Amygdala (tissue), 56 donors: ENCODE measurements around the gene CCDC30.

Source experiments
- DNase-seq, 56 donors: peaks; one replicate each; lab custom pipeline; 2025; lab: John Stamatoyannopoulos, UW

Gene CCDC30

DNA sequence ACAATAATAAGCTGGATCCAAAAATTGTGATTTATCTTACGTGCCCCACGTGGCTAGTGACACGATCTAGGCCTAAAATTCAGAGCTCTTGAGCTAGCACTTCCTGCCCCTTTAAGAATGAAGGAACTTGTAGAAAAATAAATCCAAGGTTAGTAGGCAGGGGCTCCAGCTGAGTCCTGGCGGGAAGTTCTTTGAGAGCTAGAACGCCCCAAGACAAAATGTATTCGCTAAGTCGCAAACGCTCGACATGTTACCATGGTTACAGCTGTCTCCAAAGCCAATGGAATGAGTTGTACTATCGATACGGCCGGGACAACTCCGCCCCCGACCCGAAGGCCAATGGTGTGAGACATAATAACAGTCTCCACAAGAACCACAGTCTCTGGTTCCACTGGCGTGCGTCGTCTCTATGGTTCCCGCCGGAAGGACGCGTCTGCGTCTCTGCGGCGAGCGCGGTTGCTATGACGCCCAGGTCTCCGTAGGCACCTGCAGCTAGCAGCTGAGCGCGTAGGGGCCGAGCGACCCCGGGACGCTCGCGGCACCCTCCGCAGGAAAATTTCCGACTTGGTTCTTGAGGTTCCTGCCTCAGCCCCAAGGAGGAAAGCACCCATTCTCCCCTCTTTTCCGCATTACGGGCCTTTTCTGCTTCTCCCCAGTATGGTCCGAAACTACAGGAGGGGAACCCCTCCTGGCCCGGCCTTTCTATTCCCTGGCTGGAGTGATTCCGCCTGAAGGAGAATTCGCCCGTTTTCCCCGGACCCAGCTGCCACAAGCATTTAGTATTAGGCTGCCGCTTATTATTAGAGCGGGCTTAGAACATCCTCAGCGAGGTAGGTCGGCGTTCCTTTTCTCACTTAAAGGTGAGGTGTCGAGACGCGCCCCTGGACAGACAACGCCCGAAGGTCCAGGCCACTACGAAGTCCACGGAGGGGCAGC lies at the start of gene CCDC30:
CCDC30 (plus strand) TSS at position 459 of the 936 bp plus-strand sequence. CDS start 17,266 bp downstream, outside the sequence.
- peak; percentile 25 to 98 (median 89) for DNase-seq

DNA sequence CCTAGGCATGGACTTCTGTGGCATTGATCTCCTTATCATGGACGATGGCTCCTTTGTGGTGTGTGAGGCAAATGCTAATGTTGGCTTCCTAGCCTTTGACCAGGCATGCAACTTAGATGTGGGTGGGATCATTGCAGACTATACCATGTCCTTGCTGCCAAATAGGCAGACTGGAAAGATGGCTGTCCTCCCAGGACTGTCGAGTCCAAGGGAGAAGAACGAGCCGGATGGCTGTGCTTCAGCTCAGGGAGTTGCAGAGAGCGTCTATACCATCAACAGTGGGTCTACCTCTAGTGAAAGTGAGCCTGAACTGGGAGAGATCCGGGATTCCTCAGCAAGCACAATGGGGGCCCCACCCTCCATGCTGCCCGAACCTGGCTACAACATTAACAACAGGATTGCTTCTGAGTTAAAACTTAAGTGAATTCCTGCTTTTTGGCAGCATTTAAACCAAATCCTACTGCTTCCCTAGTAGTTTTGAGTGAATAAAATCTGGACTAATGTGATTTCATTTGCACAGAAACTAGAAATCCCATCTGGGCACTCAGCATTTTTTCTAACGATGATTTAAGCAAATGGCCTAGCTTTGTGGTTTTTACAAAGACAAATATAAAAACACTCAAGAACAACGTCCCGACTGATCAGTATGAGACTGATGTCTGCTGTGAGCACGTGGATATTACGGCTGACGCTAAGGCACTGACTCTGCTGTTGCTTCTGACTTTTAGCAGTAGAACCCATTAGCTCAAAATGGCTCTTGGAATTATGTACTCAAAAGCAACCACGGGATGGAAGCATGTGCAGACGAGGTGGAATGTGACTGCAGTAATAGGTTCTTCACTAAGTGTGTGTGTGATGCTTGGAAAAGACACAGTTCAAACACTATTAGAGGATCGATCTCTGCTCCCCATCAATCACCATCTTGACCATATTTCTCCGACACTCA lies 48.3 kb upstream of the CCDC30 start:
- DNase-seq, result no peak

DNA sequence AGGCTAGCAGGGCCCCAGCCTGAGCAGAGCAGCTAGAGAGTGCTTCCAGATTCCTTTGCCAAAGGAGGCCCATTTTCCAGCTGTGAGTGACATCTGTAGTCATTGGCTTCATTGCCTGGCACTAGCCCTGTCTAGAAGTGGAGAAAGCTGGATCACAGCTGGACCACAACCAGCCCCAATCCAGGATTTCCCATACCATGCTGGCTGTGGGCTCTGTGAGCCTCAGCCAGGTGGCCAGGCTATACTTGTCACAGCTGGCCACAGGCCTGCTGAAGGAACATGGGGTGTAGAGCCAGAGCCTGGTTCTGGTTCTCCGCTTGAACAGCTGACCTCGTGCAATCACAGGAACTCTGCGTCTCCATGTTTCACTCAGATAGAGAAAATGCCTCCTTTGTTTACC lies 45.9 kb upstream of the CCDC30 start:
- DNase-seq, result no peak

DNA sequence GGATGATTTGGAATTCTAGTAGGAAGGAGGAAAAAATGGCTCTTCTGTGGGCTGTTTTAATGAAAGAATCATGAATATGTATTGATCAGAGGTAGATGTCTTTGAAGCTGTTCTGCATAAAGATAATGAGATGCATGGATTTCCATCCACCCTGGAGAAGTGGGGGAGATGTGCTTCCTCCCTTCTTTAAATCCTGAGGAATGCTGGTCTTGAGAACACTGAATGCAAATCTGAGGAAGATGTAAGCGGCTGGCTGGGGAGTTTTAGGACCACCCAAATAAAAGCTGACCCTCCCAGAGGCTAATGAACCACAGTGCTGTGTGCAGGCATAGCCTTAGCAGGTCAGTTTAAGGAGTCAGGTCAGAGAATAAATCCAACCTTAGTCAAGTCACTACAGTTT lies 44.6 kb upstream of the CCDC30 start:
- no peak for DNase-seq

DNA sequence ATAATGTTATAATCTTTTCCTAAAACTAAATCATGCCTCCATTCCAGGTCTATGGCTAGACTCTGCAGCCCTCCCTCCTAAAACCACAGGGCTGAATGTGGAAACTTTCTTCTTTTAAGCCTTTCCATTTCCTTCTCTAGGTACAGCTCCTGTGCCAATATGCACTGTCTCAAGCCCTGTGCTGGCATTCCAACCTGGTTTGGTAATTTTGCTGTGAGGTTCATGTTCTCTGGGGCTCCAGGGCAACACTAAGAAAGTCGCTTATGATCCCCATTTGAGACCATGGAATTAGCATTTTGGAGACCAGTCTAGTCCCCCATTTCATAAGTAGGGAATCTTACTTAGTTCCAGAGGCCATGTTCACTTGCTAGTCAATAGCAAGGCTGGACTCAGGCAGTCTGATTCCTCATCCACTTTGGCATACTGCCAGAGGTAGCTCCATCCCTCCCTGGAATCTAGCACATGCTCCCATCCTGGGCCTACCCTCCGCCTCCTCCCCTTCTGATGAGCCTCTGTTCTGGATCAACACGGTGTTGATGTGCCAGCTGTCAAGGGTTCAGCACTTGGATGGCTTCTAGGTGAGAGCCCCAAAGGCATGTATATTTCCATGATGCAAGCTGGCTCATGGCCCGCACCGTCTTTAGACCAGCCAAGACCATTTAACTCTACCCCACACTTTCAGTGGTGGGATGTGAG lies 43.8 kb upstream of the CCDC30 start:
- peak in 2 of 56 donors; percentile 3 to 54 for DNase-seq

DNA sequence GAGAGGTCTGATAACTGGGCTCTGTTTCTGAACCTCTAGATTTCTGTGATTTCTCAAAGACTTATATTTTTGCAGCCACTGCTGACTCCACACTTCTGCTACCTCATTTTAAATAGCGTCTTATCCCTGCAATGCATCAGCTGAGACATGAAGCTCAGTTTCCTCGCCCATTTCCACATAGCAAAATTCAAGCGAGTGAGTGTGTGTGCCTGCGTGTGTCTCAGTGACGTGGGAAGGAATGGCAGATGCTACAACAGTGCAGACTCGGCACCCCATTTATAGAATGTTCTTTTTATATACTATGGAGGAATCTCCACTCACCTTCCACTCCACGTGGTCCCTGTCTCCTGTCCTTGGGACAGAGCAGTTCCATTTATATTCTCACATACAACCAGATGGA lies 43.0 kb upstream of the CCDC30 start:
- peak in 14 of 56 donors; percentile 6 to 43 (median 16) for DNase-seq

DNA sequence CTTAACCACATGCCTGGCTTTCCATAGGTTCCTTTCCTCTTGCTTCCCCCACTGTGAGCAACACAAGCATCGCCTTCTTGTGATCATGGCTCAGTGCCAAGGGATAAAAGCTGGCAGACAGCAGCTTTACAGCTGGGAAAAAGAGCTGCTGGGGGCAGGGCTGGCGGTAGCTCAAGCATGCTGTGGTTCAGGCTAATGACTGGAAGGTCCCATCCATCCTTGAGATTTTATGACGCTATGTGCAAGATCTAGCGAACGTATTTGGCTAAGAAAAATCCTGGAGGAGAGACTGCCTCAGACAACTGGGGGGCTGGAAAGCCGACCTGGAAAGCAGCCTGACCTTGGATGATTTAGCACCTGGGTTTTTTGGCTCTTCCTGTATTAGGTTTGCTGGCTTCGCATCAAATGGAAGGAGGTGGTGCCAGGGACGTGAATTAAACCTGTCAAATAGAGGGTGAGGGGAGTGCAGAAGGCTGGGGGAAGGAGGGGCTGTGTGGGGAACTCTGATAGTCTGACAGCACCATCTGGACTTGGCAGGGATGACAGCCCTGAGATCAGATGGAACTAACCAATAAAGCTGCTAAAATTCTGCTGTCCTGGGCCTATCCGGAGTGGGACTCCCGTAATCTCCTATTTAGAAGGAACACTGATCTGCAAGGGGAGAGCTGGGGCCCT lies 42.0 kb upstream of the CCDC30 start:
- DNase-seq, result peak in 38 of 56 donors; percentile 2 to 73 (median 32)

DNA sequence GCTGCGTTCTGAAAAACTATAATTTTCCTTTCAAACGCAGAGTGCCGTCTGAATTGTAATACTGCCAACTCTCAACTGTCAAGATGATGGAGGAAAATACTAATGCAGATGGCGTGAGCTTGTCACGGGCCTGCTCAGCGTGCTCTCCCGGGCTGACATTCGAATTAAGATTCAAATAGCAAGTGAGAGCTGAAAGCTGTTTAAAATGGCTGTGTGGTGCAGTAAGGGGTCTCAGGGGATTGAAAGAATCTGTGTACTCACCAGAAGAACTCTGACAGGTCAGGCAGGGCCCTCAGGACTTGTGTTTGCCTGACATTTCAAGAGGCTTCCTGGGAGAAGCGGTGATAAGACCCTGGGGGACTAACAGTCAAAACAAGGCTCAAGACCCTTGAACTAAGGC lies 40.3 kb upstream of the CCDC30 start:
- peak in 6 of 56 donors; percentile 2 to 28 (median 15) for DNase-seq

DNA sequence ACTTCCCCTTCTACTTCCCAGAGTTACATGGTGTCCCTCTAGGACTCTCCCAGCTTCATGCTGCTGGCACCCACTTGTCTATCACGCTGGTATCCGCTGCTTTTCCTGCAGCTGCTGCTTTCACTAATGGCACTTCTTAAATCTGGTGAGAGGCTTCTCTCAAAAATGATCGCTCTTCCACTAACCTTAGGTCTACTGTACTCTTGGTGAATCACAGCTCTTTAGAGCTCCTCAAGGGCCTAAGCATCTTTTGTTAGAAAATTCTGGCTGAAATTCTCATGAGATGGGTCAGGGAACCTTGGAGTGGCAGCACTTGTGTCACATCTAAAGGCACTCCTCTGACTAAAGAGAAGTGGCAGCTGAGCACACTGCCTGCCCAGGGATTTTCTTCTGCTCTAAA lies 39.4 kb upstream of the CCDC30 start:
- DNase-seq, result no peak

DNA sequence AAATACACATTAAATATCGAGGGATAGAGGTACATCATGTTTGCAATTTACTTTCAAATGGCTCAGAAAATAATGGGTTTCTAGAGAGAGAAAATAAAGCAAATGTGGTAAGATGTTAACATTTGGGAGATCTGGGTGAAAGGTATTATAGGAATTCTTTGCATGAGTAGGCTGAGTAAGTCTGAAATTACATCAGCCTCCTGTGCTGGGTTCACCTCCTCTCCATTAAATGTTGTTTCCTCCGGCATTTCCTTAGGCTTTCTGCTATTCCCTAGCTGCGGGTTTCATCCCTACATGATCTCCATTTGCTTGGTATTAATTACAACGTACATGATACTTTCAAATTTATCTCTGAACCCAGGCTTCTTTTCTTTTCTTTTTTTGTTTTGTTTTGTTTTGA lies 38.9 kb upstream of the CCDC30 start:
- DNase-seq, result no peak

DNA sequence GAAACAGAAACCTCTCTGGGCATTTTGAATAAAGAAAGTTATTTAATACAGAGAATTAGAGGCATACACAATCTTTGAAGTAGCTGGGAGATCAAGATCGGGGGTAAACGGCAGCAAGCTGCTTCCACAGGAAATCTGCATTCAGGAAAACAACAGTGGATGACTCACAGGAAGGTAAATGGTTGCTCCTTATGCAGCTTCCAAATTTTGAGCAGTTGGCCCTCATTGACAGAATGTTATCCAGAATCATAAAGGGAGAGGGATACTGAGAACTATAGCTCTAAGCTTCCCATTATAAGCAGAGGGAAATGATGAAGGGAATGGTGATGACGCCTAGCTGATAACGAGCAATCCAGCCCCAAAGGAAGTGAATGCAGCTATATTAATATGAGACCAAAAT lies 35.8 kb upstream of the CCDC30 start:
- DNase-seq, result no peak

DNA sequence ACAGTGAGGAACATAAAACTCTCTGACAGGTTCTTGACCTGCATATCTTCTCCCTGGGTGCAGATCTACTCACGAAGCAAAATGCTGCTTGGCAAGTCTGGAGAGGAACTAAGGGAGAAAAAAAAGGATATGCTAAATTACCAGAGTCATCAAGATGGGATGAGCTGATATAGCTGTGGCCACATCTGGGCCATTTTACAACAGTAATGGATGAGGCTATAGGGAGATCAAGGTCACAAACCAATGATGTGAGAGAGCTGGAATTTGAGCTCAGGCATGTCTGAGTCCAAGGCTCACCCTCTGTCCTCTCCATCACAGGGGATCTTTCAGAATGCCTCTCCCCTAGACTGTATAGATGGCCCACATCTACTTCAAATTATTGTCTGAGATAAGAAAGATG lies 33.5 kb upstream of the CCDC30 start:
- DNase-seq, result no peak

DNA sequence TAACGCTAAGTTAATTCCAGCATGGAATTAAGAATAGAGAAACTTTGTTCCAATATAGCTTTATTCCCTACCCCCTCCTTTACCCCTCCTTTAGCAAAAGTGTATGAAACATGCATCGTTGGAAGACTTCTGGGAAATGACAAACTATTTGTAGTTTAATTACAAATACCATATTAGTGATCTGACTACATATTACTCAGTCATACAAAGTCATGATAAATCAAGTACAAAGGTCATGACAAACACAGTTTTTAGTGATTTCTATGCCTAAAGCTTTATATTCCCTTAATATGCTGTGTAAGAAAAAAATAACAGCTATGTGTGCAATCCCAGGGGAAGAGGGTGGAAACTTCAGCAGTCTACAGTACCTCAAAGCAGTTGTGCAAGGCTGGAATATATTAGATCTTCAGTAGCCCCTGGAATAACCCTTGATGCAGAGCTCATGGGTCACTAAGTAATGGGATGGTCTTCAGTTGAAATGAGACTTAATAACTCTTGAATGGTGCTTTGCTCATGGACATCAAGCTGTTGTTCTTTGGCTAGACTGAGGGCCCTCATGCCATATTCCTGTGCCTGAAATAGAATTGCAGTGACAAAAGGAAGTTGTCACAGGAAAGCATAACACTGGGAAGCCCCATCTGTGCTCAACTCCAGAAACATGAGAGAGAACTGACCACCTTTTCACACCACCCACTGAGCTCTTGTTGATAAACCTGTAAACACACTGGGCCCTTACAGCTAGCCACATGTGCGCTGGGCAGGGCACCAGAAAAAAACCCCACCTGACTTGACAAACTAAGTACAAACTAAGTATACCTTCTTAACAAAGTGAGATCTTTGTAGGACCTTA lies 32.6 kb upstream of the CCDC30 start:
- DNase-seq, result no peak

DNA sequence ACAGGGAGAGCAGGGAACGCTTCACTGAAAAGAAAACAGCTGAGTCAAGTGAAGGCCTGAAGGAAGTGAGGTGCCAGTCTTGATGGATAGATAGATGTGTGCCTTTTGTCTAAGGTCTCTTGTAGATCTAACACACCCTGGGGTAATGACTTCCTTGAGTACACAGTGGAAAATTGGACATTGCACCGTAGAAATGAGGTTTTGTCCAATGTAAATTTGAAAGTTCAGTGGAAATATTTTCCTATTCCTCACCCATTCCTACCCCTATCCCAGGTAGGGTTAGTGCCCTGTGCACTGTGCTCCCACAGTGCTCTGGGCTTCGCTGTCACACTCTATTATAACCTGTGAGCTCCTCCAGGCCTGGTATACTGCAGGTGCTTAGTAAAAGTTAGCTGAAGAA lies 31.6 kb upstream of the CCDC30 start:
- DNase-seq, result no peak

DNA sequence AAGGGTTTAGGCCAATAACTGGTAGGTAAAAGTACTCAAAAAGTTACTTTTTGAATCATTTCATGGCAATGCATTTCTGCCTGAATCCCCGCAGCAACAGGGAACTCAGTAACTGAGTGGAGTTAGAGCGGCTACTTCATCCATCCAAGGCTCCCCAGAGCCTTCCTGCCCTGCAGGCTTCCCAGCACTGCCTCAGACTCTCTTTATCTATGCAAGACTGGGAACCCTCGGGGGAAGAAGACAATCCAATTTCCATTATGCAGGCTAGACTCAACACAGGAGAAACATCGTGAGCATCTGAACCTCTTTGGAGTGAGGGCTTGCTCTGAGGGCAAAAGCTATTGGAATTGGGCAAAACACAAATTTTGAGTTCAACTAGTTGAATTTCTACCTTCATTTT lies 30.4 kb upstream of the CCDC30 start:
- no peak for DNase-seq

DNA sequence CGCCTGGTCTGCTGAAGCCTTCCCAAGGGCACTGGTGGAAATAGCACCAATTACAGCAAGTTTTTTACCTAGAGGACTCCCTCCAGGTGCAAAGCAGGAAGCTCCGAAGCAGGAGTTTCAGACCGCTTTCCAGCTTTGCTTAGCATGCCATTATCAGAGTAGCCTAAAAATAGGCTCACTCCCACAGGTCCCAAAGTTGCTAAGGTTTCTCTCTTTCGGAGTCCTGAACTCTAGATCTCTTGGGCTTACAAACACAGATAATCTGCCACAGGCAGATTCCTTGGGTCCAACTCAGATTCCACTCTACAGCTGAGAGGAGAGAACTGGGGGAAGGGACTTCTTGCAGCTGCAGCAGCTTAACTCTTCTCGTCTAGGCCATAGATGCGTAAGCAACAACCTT lies 29.7 kb upstream of the CCDC30 start:
- DNase-seq, result no peak

DNA sequence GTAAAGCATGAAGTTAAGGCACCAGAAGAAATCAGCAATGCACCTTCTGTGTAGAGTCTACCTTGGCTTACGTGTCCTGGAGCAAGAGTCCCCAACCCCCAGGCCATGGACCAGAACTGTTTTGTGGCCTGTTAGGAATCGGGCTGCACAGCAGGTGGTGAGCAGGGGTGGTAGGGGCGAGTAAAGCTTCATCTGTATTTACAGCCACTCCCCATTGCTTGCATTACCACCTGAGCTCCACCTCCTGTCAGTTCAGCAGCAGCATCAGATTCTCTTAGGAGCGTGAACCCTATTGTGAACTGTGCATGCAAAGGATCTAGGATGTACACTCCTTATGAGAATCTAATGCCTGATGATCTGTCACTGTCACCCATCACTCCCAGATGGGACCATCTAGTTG lies 28.7 kb upstream of the CCDC30 start:
- DNase-seq, result no peak

DNA sequence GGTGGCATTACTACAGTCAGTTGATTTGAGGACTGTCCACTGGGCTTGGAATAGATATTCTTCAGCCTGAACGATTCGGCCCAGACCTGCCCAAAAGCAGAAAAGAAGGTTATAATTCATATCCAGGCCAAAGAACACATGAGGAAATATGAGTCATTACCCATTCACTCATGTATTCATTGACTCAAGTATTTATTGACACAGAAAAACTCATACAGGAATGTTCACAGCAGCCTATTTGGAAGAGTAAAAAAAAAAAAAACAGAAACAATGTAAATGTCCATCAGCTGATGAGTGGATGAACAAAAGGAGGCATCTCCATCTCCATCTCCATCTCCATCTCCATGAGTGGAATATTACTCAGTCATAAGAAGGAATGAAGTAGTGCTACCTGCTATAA lies 23.1 kb upstream of the CCDC30 start:
- no peak for DNase-seq

DNA sequence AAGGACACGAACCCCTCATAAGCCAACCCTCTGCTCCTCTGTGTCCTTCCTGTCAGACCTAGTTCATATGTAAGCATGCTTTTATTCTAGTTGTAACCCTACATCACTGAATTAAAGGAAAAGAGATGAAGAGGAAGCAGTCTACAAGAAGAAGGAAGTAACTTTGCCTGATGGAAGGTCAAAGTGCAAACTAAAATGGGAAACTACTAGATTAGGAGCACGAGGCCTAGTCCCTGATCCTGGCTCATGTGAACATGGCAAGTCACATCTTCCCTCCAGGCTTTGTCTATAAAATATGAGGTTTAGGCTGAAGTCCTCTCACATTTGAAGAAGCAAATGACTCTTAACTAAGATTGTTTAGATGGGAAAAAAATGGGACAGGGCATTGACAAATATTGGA lies 20.4 kb upstream of the CCDC30 start:
- no peak for DNase-seq
